Esophagus squamous epithelium (tissue), 4 donors: ENCODE results near the gene ROR1.

Experiments used
- CTCF ChIP-seq, 6 experiments: fragments of 450-650 bp in 4 of 6; fragments of 200-600 bp in 2 of 6; sonication (generic) in 2 of 6; IDR thresholded peaks; one replicate each; pipeline ENCODE4 v1.5.1; 2016 to 2019; ENCODE audit warnings: antibody characterized with exemption in 6 of 6, mild to moderate bottlenecking in 4 of 6, moderate library complexity in 4 of 6
- POLR2A ChIP-seq, 4 donors: fragments of 450-650 bp; IDR thresholded peaks; one replicate each; pipeline ENCODE4 v1.6.1; 2017; ENCODE audit warnings: antibody characterized with exemption in 4 of 4, mild to moderate bottlenecking in 4 of 4, moderate library complexity in 3 of 4

DNA sequence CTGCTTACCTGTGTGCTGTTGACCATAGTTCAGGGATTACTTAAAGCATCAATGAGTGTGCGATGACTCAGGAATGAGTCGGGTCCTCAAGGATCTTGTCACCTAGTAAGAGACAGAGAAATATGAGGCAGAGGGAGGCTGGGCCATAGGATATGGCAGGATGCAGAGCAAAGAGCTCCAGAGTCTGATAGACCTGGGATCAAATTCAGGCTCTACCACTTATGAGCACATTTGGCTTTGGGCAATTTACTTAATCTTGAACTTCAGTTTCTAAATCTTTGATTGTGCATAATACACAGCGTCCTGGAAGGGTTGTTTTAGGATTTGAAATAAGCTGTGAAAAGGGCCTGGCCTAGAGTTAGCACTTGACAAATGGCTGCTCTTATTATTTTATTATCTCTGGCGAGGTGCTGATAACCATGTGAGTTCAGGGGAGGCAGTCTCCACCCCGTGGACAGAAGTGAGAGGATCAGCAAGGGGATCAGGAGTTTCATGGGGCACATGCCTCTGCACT lies 94.5 kb downstream of the ROR1 start:
- TF ChIP-seq CTCF (IDR thresholded peaks at IDR 0.05) (peak in 1 of 6 experiments; percentile 5), POLR2A (IDR thresholded peaks at IDR 0.05) (no peak)
